ENCODE results near the gene EFCAB9.

DNA sequence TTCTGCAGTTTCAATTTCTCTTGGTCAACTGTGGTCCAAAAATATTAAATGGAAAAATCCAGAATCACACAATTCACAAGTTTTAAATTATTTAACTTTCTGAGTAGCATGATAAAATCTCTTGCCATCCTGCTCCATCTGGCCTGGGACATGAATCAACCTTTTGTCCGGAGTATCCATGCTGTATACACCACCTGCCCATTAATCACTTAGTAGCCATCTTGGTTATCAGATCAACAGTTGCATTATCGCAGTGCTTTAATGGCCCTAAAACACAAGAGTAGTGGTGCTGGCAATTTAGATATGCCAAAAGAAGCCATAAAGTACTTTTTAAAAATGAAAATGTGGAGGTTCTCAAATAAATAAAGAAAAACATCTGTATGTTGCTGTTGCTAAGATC is 25.3 kb downstream of the EFCAB9 start:
- TF ChIP-seq, protein P1, sequence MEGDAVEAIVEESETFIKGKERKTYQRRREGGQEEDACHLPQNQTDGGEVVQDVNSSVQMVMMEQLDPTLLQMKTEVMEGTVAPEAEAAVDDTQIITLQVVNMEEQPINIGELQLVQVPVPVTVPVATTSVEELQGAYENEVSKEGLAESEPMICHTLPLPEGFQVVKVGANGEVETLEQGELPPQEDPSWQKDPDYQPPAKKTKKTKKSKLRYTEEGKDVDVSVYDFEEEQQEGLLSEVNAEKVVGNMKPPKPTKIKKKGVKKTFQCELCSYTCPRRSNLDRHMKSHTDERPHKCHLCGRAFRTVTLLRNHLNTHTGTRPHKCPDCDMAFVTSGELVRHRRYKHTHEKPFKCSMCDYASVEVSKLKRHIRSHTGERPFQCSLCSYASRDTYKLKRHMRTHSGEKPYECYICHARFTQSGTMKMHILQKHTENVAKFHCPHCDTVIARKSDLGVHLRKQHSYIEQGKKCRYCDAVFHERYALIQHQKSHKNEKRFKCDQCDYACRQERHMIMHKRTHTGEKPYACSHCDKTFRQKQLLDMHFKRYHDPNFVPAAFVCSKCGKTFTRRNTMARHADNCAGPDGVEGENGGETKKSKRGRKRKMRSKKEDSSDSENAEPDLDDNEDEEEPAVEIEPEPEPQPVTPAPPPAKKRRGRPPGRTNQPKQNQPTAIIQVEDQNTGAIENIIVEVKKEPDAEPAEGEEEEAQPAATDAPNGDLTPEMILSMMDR (IDR thresholded peaks at IDR 0.05) = no peak
- no peak for TF ChIP-seq POLR2A (IDR thresholded peaks at IDR 0.05)

All from heart left ventricle (tissue), 13 donors.